HG02852 (cell line): ENCODE data around the gene DENND1A.

Source experiments
- ATAC-seq: cut with Tn5 transposase; IDR thresholded peaks from one replicate; pipeline ENCODE4 v1.9.1; 2021; ENCODE audit warnings: mild to moderate bottlenecking, moderate library complexity; ENCODE audit not compliant: unreplicated experiment

DENND1A gene

DNA sequence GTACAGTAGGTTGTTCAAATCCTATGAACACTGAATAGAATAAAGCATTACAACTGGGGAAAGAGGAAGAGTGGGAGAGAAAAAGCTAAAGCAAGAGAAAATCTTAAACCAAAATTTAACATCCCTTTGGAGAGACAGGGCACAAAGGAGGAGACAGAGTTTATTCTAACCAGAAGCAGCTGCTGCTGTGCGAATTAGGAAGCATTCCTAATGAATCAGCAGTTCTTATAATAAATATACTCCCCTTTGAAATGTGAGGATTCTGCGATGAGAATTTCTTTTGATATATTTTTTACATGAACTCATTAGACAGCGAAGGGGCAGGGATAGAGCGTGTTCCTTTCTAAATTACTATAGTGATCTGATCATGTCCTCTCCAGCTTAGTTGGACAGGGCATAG is 233.4 kb downstream of the DENND1A start:
- no peak for ATAC-seq

DNA sequence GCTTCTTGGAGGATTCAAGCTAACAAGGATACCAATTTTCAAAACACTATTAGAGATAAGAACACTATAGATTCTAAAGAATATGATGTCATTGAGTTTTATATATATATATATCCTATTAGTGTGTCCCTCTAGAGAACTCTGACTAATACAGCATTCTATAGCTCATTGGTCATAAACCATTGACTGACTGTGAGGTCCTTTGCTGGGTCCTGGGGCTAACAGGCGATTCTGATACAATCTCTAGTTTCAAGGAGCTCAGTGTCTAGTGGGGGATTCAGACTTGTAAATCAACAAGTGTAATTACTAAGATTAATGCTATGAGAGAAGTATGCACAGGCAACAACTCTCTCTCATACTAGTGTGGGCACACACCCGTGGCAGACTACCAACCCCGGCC is 234.5 kb downstream of the DENND1A start:
- no peak for ATAC-seq

DNA sequence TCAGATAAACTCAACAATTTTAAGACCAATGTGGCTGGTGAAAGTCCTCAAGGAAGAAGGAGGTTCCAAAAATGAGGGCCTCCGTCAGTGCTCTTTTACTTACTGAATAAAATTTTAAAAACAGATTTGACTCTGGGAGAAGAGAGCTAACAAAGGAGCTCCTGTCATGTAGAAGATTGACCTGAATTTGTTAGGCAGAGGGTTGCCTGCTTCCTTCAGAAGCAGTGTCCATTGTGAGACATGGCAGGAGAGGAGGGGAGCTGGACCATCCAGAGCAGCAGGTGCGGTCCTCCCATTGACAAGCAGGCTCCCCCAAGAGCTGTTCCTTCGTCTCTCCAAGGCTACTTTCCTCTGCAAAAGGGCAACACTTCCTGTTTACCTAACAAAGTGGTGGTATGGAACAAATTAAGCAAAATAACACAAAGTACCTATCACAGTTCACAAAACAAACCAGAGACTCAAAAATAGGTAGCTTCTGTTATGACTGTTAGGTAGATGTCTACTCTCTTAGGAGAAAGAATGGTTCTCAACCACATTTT is 238.1 kb downstream of the DENND1A start:
- ATAC-seq: no peak

DNA sequence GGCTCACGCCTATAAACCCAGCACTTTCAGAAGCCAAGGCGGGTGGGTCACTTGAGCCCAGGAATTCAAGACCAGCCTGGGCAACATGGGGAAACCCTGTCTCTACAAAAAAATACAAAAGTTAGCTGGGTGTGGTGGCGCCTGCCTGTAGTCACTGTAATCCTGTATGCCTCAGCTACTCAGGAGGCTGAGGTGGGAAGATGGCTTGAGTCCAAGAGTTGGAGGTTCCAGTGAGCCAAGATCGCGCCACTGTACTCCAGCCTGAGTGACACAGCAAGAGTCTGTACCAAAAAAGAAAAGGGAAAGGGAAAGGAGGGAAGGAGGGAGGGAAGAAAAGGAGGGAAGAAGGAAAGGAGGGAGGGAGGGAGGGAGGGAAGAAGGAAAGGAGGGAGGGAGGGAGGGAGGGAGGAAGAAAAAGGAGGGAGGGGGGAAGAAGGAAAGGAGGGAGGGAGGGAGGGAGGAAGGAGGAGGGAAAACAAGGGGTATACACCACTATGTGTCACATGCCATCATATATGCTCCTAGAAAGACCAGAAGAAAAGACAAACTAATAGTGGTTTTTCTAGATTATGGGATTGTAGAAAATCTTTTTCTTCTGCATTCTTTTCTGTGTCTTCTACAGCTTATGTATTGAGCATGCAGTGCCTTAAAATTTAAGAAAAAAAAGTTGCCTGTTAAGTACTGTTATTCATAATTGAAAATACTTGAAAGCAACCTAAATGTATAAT is 240.1 kb downstream of the DENND1A start:
- no peak for ATAC-seq

DNA sequence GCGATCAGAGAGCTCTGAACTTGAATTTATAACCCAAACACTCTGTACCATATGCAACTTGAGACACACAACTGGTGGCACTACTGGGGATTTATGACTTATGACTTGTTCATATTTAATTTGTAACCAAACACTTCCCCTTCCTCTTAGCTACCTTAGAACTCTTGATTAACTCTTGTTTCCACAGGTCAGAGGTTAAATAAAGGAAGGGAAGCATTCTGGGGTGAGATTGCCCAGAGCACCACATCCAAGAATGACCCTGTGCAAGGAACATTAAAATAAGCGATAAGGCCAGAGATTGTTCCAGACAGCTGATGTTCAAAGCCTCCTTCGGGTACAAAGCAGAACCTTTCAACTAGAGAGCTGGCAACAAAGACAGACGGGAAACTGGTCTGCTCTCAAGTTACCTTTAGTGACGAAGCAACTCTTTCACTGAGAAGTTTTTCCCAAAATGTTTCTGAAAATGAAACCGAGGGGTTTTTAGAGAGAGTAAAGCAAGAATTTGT is 242.6 kb downstream of the DENND1A start:
- no peak for ATAC-seq

DNA sequence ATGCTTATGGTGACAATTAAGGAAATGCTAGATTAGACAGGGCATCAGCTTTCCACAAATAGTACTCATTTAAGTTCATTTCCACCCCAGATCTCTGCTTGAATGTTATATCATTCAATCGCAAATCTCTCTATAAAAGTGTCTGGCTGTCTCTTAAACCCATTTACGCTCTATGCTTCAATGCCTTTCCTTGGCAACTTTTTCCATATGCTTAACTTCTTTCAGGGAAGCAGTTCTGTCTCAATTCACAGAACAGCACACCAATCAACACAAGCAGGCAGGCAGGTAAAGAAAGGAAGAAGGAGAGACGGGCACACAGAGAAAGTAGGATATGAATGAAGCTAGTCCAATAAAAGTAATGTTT is 243.1 kb downstream of the DENND1A start:
- ATAC-seq: no peak

DNA sequence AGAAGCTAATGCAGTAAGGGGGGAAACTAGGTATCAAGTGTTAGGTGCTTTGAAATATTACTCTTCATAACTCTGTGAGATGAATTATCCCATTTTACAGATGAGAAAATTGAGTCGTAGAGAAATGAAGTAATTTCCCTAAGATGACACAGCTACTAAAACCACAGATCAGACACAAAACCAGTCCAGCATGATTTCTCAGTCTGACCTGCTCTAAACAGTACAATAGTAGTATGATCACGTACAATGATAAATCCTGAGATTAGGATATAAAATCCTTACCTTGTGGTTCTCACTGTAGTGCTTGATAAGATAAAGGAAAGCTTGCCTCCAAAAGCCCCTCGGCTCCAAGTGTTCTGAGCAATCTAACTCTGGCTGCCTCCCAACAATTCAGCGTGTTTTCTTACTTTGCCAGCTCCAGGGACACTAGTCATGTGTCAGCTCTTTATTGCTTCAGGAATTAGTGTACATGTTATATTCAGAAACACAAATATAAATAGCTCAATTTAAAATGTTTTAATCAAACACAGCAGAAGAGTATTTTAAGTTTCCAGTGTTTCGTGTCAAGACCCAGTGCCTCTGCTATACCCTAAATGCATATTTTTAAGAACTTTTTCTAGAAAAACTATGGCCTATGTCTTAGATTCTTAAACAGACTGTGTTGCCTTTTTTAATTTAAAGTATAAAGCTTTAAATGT is 243.6 kb downstream of the DENND1A start:
- no peak for ATAC-seq

DNA sequence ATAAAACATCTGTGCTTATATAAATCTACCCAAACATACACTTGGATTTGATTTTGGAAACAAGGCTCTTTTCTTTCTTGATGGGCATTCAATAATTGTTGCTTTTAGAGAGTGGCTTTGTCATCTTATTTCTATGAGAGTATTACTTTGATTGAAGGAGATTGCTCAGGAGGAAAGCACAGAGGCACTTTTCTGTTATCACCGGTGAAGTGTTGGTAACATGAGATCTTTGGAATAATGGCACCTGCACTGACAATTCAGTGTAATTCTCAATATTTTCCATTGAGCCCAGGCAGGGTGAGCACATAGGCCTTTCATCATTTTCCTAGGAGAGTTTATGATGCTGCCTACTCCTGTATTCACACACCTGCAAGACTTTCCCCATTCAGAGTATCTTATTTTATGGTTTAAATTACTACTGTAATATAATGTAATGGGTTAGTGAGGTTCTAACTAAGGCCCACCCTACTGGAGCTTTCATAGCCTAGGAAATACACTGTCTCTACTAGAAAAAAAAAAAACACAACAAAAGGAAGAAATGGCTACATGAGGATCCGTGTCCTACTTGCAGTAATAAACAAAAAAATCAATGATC is 244.3 kb downstream of the DENND1A start:
- ATAC-seq: no peak

DNA sequence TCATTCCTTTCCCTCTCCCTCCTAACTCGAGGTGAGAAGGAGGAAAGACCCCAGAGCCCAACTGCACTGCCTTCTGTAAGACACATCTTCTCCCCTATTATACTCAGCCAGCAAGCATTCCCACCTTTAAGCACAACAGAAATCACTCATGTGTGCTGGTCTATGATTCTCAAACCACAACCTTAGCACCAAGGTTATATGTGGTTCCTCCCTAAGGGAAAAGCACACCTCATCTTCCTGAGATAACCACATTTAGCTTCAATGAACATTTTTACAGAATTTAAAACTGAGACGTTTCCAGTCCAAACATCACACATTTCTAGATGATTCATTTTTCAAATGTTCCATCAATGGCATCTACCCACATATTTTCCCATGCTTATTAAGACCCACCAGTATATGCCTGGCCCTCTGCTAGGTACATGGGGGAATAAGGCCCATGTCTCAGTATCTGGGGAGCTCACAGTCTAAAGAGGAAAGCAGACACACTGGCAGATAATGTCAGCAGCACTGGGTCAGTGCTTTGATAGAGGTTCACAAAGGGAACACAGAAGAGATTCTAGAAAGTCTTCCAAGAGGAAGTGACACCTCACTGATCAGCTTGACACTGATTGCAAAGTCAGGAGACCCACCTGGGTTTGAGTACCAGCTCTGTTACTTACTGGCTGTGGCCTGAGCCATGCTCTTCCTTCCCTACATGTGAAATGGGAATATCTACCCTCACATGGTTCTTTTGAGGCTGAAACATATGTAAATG is 245.4 kb downstream of the DENND1A start:
- ATAC-seq: no peak

DNA sequence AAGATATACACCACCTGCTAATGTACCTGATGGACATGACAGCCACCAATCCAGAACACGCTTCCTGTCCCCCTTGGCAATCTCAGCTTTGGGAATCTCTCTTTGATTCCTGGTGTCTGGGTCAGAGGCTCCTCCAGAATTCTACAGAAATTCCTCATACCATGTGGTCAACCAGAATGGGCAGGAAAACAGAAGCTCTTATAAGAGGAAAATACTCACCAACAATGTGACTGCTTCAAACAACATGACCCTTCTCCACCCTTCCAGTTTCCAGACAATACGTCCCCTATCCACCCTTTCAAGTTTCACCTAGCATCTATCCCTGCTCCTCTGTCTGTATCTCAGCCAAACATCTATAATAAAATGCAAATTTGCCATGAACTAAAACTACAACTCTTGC is 247.2 kb downstream of the DENND1A start:
- ATAC-seq: no peak

DNA sequence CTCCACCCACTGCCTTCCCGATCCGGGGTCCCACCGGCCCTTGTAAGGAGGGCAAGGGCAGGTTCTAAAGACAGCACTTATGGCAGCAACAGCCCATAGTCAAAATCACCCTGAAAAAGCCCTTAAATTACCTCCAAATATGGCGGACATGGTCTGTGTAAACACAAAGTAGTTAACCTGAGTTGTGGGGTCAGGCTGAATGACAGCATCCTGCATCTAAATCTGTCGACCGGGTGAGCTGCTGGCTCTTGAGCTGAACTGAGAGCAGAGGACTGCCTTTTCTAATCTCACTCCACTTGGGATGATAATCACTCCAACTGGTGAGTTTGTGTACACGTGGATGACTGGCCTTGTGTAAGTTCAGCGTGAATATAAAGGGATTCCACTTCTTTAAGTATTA is 249.6 kb downstream of the DENND1A start:
- no peak for ATAC-seq

DNA sequence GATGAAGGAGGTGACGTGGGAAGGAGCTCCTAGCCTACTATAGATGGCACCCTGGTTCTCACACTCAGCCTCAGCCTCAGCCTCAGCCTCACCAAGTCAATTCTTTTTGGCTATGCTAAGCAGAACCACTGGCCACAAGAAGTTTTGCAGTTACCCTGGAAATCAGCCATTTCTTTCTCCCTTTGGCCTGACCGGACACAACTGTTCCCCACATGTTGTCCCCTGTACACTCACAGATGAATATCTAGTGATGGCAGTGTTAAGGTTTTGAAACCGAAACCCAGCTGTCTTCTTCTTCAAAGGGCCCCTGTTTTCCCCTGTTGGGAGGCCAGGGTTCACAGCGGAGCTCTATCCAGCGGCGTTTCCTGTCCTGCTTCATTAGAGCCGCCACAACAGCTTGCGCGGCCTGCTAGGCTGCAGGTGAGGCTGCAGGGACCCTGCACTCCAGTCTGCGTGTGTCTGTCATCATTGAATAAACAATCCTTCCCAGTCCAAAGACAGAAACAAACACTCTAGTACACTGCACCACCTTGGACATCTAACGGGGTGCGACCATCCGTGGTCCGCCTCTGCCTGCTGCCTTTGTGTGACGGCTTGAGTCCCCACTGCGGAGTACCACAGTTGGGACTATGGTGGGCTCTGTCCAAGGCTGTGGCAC is 250.5 kb downstream of the DENND1A start:
- peak; percentile 93 for ATAC-seq

DNA sequence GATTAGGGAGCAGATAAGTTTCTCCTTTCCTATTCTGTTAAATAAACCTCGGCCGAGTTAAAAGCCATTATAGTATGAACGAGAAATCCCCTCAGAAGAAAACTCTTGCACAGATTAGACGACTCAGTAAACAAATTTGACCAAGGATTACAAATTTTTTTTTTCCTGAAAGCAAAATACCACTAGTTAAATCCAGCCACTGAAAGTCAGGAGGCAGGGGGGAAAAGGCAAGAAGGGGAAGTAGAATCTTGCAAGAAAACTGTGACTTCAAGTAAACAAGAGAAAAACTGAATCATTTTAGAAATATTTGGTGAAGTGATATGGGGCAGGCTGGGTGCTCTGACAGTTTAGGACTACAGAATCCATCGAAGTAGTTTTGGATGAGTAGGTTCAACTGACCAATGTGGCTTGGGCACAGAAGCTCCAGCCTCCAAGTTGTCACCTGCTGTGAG is 251.0 kb downstream of the DENND1A start:
- ATAC-seq: no peak

DNA sequence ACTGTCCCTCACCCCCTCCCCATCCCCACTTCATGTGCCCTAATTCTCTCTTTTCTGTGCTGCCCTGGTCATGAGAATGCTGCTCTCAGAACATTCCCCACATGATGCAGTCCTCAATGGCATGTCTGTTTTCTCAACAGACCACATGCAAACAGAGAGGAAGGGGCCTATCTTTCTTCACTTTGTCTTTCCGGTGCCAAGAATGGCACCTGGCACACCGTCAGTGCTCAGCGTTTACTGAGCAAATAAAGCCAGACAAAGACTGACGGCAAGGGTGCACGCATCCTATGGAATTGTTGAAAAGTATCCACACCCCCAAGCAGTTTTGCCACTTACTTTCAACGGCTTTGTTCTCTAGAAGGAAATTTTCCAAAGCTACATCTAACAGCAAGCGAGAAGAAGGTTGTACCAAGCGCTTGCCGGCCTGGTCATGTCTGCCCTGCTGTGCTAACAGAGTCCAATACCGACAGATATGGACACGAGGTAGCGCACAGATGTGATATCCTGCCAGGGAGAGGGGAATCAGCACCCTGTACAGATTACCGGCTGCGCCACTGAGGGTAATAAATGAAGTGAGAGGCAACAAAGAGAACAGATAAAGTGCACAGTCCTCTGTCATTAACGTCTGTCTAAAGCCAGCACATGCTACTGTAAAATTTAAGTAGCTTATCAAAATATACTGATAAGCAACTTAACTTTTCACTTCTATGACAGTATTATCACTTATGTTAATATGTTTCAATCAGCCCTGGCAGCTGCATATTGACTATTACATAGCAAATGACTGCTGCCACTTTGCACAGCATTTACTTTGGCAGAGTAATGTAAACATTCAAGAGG is 251.7 kb downstream of the DENND1A start:
- no peak for ATAC-seq

DNA sequence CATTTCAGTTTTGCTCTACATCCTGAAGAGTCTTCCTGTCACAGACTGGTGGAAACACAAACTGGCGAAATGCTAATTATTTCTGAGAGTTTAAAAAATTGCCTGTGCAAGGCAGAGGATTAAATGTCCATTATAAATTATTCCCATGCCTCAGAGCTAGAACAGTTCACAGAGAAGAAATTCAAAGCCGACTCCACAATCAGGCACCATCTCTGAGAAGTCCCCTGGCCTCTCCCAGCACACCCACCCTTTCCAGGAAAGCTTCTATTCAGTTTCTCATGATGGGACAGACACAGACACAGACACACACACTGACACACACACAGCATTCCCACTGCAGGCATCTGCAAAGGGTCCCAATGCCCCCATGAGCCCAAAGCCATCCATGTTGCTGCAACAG is 253.1 kb downstream of the DENND1A start:
- no peak for ATAC-seq

DNA sequence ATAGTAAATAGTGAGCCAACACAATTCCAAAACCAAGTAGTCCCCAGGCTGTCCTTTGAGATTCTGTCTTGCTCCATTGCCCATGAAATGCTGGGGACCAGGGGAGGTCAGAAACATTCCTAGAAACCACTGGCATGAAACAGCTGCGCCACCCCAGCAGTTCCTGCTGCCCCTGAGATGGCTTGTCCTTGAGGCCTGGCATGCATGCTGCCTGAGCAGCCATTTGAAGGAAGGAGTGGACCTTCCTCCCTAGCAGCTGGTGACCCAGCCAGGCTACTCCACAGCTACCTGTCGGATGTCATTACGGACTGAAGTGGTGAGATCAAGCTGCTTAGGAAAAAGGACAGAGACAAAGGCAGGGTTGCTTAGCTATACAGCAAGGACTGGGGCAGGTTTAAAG is 260.6 kb downstream of the DENND1A start:
- no peak for ATAC-seq

DNA sequence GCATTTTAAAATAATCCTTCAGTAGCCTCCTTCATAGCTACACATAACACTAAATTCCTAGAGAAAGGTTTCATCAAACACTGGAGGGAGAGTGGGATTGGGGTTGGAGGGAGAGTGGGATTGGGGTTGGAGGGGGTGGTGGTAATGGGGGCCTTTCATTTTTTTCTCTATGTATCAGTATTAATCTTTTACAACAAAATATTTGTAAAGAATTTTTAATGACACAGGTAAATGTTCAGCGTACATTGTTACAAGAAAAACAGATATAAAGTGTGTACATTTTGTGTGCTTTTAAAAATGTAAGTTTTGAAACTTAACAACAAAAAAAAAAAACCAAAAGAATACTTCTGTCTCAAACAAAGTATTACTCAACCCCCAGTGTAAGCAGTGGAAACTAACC is 266.4 kb downstream of the DENND1A start:
- no peak for ATAC-seq

DNA sequence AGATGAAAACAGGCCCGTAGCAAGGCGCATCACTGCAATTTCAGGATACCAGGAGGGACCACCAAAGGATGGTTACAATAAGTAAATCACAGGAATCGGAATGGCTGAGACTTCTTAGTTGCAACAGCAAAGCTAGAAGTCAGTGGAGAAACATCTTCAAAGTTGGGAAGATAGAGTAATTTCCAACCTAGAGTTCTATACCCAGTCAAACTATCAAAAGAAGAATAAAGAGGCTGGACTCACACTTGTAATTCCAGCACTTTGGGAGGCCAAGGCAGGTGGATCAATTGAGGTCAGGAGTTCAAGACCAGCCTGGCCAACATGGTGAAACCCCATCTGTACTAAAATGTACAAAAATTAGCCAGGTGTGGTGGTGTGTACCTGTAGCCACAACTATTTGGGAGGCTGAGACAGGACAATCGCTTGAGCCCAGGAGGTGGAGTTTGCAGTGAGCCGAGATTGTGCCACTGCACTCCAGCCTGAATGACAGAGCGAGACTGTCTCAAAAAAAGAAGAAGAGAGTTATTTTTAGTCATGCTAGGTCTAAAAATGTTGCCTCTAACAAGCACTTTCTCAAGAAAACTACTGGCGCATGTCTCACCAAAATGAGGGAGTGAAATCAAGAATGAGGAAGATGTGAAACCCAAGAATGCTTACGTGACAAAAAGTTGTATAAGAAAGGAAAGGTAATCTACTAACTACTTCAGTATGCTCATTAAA is 267.7 kb downstream of the DENND1A start:
- ATAC-seq: no peak
